Hepatocyte (in vitro differentiated cells): Measurements from ENCODE around the gene HRH1.

Experiments used
- CTCF ChIP-seq: fragments of 200-600 bp; sonication (generic); IDR thresholded peaks from 2 replicates; pipeline ENCODE4 v1.5.1; 2016; ENCODE audit warnings: antibody characterized with exemption, mild to moderate bottlenecking; ENCODE audit not compliant: poor library complexity
- EZH2 ChIP-seq: fragments of 200-600 bp; sonication (generic); IDR thresholded peaks from 2 replicates; pipeline ENCODE4 v1.6.1; 2016; ENCODE audit warnings: antibody characterized with exemption, mild to moderate bottlenecking, borderline replicate concordance

GRCh38 chr3:11244121-11244677 lies 89.9 kb downstream of the HRH1 start:
- TF ChIP-seq CTCF (no peak), EZH2 (no peak)
